Left ventricle myocardium inferior (tissue), 1 donor: ENCODE data around the gene SH3BP2. TPM values are rescaled to one million over a fixed set of nuclear protein-coding genes. Genes with fewer than 3 reads are reported as not detected.

Source experiments
- DNase-seq: peaks from one replicate; pipeline ENCODE4 v3.0.0-alpha.2; 2020
- H3K27ac ChIP-seq: fragments of 200-600 bp; replicated peaks from 2 replicates; pipeline ENCODE4 v1.8.0; 2021
- H3K27me3 ChIP-seq: fragments of 200-600 bp; 2 replicates; pipeline ENCODE4 v1.8.0; 2021; ENCODE audit warnings: low read depth
- H3K36me3 ChIP-seq: fragments of 200-600 bp; 2 replicates; pipeline ENCODE4 v1.8.0; 2021
- H3K4me1 ChIP-seq: fragments of 200-600 bp; 2 replicates; pipeline ENCODE4 v1.8.0; 2021
- H3K4me3 ChIP-seq: fragments of 200-600 bp; 2 replicates; pipeline ENCODE4 v1.8.0; 2021; ENCODE audit warnings: mild to moderate bottlenecking, moderate library complexity
- H3K9me3 ChIP-seq: fragments of 200-600 bp; replicated peaks from 2 replicates; pipeline ENCODE4 v1.8.0; 2021
- CTCF ChIP-seq: fragments of 200-600 bp; IDR thresholded peaks from 2 replicates; pipeline ENCODE4 v1.8.0; 2021; ENCODE audit warnings: antibody characterized with exemption, mild to moderate bottlenecking, borderline replicate concordance
- intact Hi-C: fragments of 100-400 bp; cut with micrococcal nuclease; formaldehyde crosslinking; loops from one replicate; pipeline ENCODE4 v1.11.0; 2022
- total RNA-seq: library from RNA; stranded (reverse); fragmentation: NEBNext Ultra II Directional; extraction: Animal tissue kit (Norgen Biotek cat#: 25700); gene quantifications from one replicate; pipeline ENCODE4 v1.2.1, GENCODE V29; 2021
- donor health status: DM: no; HTN: yes; CAD: no; lungs with severe emphysema.

SH3BP2 gene
- total RNA-seq, 1 donor from 2014 or later: 24.7 TPM

GRCh38 chr4:2790583-2791517, 2.0 kb upstream of the SH3BP2 start:
- TF ChIP-seq CTCF: no peak
- no peaks in the 10 kb centered on the region for H3K27me3 ChIP-seq
- H3K9me3 ChIP-seq: no peaks in the 10 kb centered on the region
- intact Hi-C loops: no loop called here
- DNase-seq: no peak
- H3K36me3 ChIP-seq: no peaks in the 10 kb centered on the region
- H3K4me1 ChIP-seq: peaks cover 81% of the 10 kb centered on the region
- peak overlapping the region; percentile 94 for H3K27ac ChIP-seq
- H3K4me3 ChIP-seq: no peak overlapping the region

- intact Hi-C loops: no loop called here
- no peaks in the 10 kb centered on the region for H3K9me3 ChIP-seq
- DNase-seq: peak; percentile 28
- TF ChIP-seq CTCF: no peak
- no peaks in the 10 kb centered on the region for H3K36me3 ChIP-seq
- H3K4me1 ChIP-seq: peaks cover 81% of the 10 kb centered on the region
- no peak overlapping the region for H3K4me3 ChIP-seq
- no peaks in the 10 kb centered on the region for H3K27me3 ChIP-seq
- peak overlapping the region; percentile 94 for H3K27ac ChIP-seq
These were observed 1.1 kb upstream of the SH3BP2 start for GRCh38 chr4:2791518-2792395.

- no peak for TF ChIP-seq CTCF
- Histone ChIP-seq H3K27me3 (no peaks in the 10 kb centered on the region), H3K9me3 (no peaks in the 10 kb centered on the region), H3K36me3 (no peaks in the 10 kb centered on the region), H3K4me3 (peak overlapping the region; percentile 80), H3K27ac (peak overlapping the region; percentile 94), H3K4me1 (peaks cover 81% of the 10 kb centered on the region)
- intact Hi-C loops: no loop called here
- DNase-seq: no peak
These were observed 532 bp upstream of the SH3BP2 start for GRCh38 chr4:2792396-2792710.

- TF ChIP-seq CTCF: no peak
- DNase-seq: peak; percentile 51
- H3K4me1 ChIP-seq: peaks cover 81% of the 10 kb centered on the region
These were observed 951 bp downstream of the SH3BP2 start for GRCh38 chr4:2793586-2794485.

More at GRCh38 chr4:2793586-2794485, 951 bp downstream of the SH3BP2 start:
- H3K9me3 ChIP-seq: no peaks in the 10 kb centered on the region
- H3K4me3 ChIP-seq: peak overlapping the region; percentile 80
- H3K27me3 ChIP-seq: no peaks in the 10 kb centered on the region
- peak overlapping the region; percentile 94 for H3K27ac ChIP-seq
- intact Hi-C loops: no loop called here
- H3K36me3 ChIP-seq: no peaks in the 10 kb centered on the region
